ENCODE measurements around the gene DYNC1LI1.
A peak's percentile ranks its signal among the peaks of the same experiment; 100 is the strongest.
"Not testable (repeated sequence)": the region's sequence is repeated elsewhere in the genome, so short reads cannot be mapped to it uniquely, and the experiment has no call there.

The DYNC1LI1 gene

GRCh38 chr3:32525720-32526119 lies 44.9 kb downstream of the DYNC1LI1 start:
- Histone ChIP-seq H3K4me2 (ENCODE audit: low read length) (no peak overlapping the region), H3K9ac (ENCODE audit: low read depth, low read length) (no peak overlapping the region), H3K36me3 (ENCODE audit: insufficient read depth, low read length) (peaks cover 34% of the 10 kb centered on the region), H3K9me3 (replicated peaks; ENCODE audit: low read length) (no peaks in the 10 kb centered on the region), H3K4me3 (ENCODE audit: low read length) (no peak overlapping the region), H3K4me1 (ENCODE audit: control insufficient read depth, insufficient read depth, low read length) (no peaks in the 10 kb centered on the region), H3K27me3 (ENCODE audit: control insufficient read depth, insufficient read depth, low read length) (no peaks in the 10 kb centered on the region)

- Histone ChIP-seq H3K4me2 (ENCODE audit: low read length) (no peak overlapping the region), H3K4me3 (ENCODE audit: low read length) (no peak overlapping the region), H3K9ac (ENCODE audit: low read depth, low read length) (no peak overlapping the region), H3K27me3 (ENCODE audit: control insufficient read depth, insufficient read depth, low read length) (no peaks in the 10 kb centered on the region), H3K4me1 (ENCODE audit: control insufficient read depth, insufficient read depth, low read length) (no peaks in the 10 kb centered on the region), H3K9me3 (replicated peaks; ENCODE audit: low read length) (no peaks in the 10 kb centered on the region), H3K36me3 (ENCODE audit: insufficient read depth, low read length) (peaks cover 24% of the 10 kb centered on the region)
These were observed 48.0 kb downstream of the DYNC1LI1 start for GRCh38 chr3:32522682-32523081.

GRCh38 chr3:32518921-32519320 lies 51.7 kb downstream of the DYNC1LI1 start:
- not testable (repeated sequence) for H3K4me3 ChIP-seq (ENCODE audit: low read length); H3K4me1 ChIP-seq (ENCODE audit: control insufficient read depth, insufficient read depth, low read length)

GRCh38 chr3:32516751-32517150 lies 53.9 kb downstream of the DYNC1LI1 start:
- H3K9me3 ChIP-seq (replicated peaks; ENCODE audit: low read length); H3K4me2 ChIP-seq (ENCODE audit: low read length); H3K27me3 ChIP-seq (ENCODE audit: control insufficient read depth, insufficient read depth, low read length); H3K9ac ChIP-seq (ENCODE audit: low read depth, low read length); H3K4me3 ChIP-seq (ENCODE audit: low read length); H3K4me1 ChIP-seq (ENCODE audit: control insufficient read depth, insufficient read depth, low read length); H3K36me3 ChIP-seq (ENCODE audit: insufficient read depth, low read length): not testable (repeated sequence)

More at GRCh38 chr3:32518921-32519320, 51.7 kb downstream of the DYNC1LI1 start:
- H3K36me3 ChIP-seq (ENCODE audit: insufficient read depth, low read length); H3K9ac ChIP-seq (ENCODE audit: low read depth, low read length); H3K4me2 ChIP-seq (ENCODE audit: low read length); H3K27me3 ChIP-seq (ENCODE audit: control insufficient read depth, insufficient read depth, low read length); H3K9me3 ChIP-seq (replicated peaks; ENCODE audit: low read length): not testable (repeated sequence)

GRCh38 chr3:32511005-32511404 lies 59.7 kb downstream of the DYNC1LI1 start:
- Histone ChIP-seq H3K9me3 (replicated peaks; ENCODE audit: low read length) (no peaks in the 10 kb centered on the region), H3K9ac (ENCODE audit: low read depth, low read length) (no peak overlapping the region), H3K4me3 (ENCODE audit: low read length) (no peak overlapping the region), H3K27me3 (ENCODE audit: control insufficient read depth, insufficient read depth, low read length) (no peaks in the 10 kb centered on the region), H3K4me2 (ENCODE audit: low read length) (no peak overlapping the region), H3K36me3 (ENCODE audit: insufficient read depth, low read length) (no peaks in the 10 kb centered on the region), H3K4me1 (ENCODE audit: control insufficient read depth, insufficient read depth, low read length) (no peaks in the 10 kb centered on the region)

- no peaks in the 10 kb centered on the region for H3K27me3 ChIP-seq (ENCODE audit: control insufficient read depth, insufficient read depth, low read length)
- H3K9me3 ChIP-seq (replicated peaks; ENCODE audit: low read length), result no peaks in the 10 kb centered on the region
- H3K4me3 ChIP-seq (ENCODE audit: low read length), result no peak overlapping the region
- no peaks in the 10 kb centered on the region for H3K36me3 ChIP-seq (ENCODE audit: insufficient read depth, low read length)
- no peaks in the 10 kb centered on the region for H3K4me1 ChIP-seq (ENCODE audit: control insufficient read depth, insufficient read depth, low read length)
- no peak overlapping the region for H3K9ac ChIP-seq (ENCODE audit: low read depth, low read length)
- no peak overlapping the region for H3K4me2 ChIP-seq (ENCODE audit: low read length)
These were observed 60.5 kb downstream of the DYNC1LI1 start for GRCh38 chr3:32510075-32510724.

GRCh38 chr3:32508711-32509110 lies 61.9 kb downstream of the DYNC1LI1 start:
- Histone ChIP-seq H3K4me3 (ENCODE audit: low read length) (no peak overlapping the region), H3K36me3 (ENCODE audit: insufficient read depth, low read length) (no peaks in the 10 kb centered on the region), H3K4me1 (ENCODE audit: control insufficient read depth, insufficient read depth, low read length) (no peaks in the 10 kb centered on the region), H3K27me3 (ENCODE audit: control insufficient read depth, insufficient read depth, low read length) (no peaks in the 10 kb centered on the region), H3K9me3 (replicated peaks; ENCODE audit: low read length) (no peaks in the 10 kb centered on the region), H3K9ac (ENCODE audit: low read depth, low read length) (no peak overlapping the region), H3K4me2 (ENCODE audit: low read length) (no peak overlapping the region)

GRCh38 chr3:32506466-32506865 lies 64.2 kb downstream of the DYNC1LI1 start:
- no peak overlapping the region for H3K9ac ChIP-seq (ENCODE audit: low read depth, low read length)
- H3K27me3 ChIP-seq (ENCODE audit: control insufficient read depth, insufficient read depth, low read length), result no peaks in the 10 kb centered on the region
- H3K36me3 ChIP-seq (ENCODE audit: insufficient read depth, low read length), result no peaks in the 10 kb centered on the region
- no peaks in the 10 kb centered on the region for H3K9me3 ChIP-seq (replicated peaks; ENCODE audit: low read length)
- H3K4me3 ChIP-seq (ENCODE audit: low read length), result no peak overlapping the region
- H3K4me1 ChIP-seq (ENCODE audit: control insufficient read depth, insufficient read depth, low read length), result no peaks in the 10 kb centered on the region
- no peak overlapping the region for H3K4me2 ChIP-seq (ENCODE audit: low read length)

- H3K4me1 ChIP-seq (ENCODE audit: control insufficient read depth, insufficient read depth, low read length), result peaks cover 15% of the 10 kb centered on the region
- H3K36me3 ChIP-seq (ENCODE audit: insufficient read depth, low read length), result peaks cover 5% of the 10 kb centered on the region
- H3K4me2 ChIP-seq (ENCODE audit: low read length), result peak overlapping the region; percentile 78
- H3K9me3 ChIP-seq (replicated peaks; ENCODE audit: low read length), result no peaks in the 10 kb centered on the region
- H3K27me3 ChIP-seq (ENCODE audit: control insufficient read depth, insufficient read depth, low read length), result no peaks in the 10 kb centered on the region
- peak overlapping the region; percentile 91 for H3K9ac ChIP-seq (ENCODE audit: low read depth, low read length)
- H3K4me3 ChIP-seq (ENCODE audit: low read length), result peak overlapping the region; percentile 82
These were observed 67.7 kb downstream of the DYNC1LI1 start for GRCh38 chr3:32502946-32503286.

- H3K4me1 ChIP-seq (ENCODE audit: control insufficient read depth, insufficient read depth, low read length), result peaks cover 15% of the 10 kb centered on the region
- no peaks in the 10 kb centered on the region for H3K9me3 ChIP-seq (replicated peaks; ENCODE audit: low read length)
- H3K27me3 ChIP-seq (ENCODE audit: control insufficient read depth, insufficient read depth, low read length), result no peaks in the 10 kb centered on the region
- peak within 1 kb of the TSS; percentile 78 for H3K4me2 ChIP-seq (ENCODE audit: low read length)
- H3K4me3 ChIP-seq (ENCODE audit: low read length), result peak within 1 kb of the TSS; percentile 82
- peak within 1 kb of the TSS; percentile 91 for H3K9ac ChIP-seq (ENCODE audit: low read depth, low read length)
- peaks cover 5% of the 10 kb centered on the region for H3K36me3 ChIP-seq (ENCODE audit: insufficient read depth, low read length)
These were observed 68.3 kb downstream of the DYNC1LI1 start, which contains the start of gene CMTM6 for GRCh38 chr3:32502118-32502945. Gene CMTM6 (minus strand): TSS chr3:32502852. CDS start chr3:32502745, 107 bp downstream.

- no peaks in the 10 kb centered on the region for H3K9me3 ChIP-seq (replicated peaks; ENCODE audit: low read length)
- peak overlapping the region; percentile 91 for H3K9ac ChIP-seq (ENCODE audit: low read depth, low read length)
- peaks cover 15% of the 10 kb centered on the region for H3K4me1 ChIP-seq (ENCODE audit: control insufficient read depth, insufficient read depth, low read length)
- H3K4me3 ChIP-seq (ENCODE audit: low read length), result peak overlapping the region; percentile 82
- H3K27me3 ChIP-seq (ENCODE audit: control insufficient read depth, insufficient read depth, low read length), result no peaks in the 10 kb centered on the region
- H3K36me3 ChIP-seq (ENCODE audit: insufficient read depth, low read length), result peaks cover 5% of the 10 kb centered on the region
- H3K4me2 ChIP-seq (ENCODE audit: low read length), result peak overlapping the region; percentile 73
These were observed 68.9 kb downstream of the DYNC1LI1 start for GRCh38 chr3:32501783-32502117.
